K562 (cell line): ENCODE data around the gene FMOD. TPM values are rescaled to one million over a fixed set of nuclear protein-coding genes. Genes with fewer than 3 reads are reported as not detected.

Experiments used
- ATAC-seq: fragments of 200-7000 bp; cut with Tn5 transposase; 3 replicates; pipeline ENCODE4 v1.9.1; 2020; ENCODE audit warnings: moderate library complexity
- BruUV-seq: library from RNA; stranded (reverse); fragments of 400-500 nt; replicated peaks from 2 replicates; lab custom pipeline; 2021; lab: Mats Ljungman, UMichigan
- CTCF ChIA-PET: fragments of 300-600 bp; formaldehyde crosslinking; extraction: SDS; loops from one replicate; lab custom pipeline; 2021; ENCODE audit warnings: low intra/inter-chr PET ratio; lab: Yijun Ruan, JAX
- POLR2A ChIA-PET: fragments of 300-600, 350-650 bp; sonication (Branson Sonifier 250); formaldehyde crosslinking; extraction: SDS; loops from one replicate; lab custom pipeline; 2021; ENCODE audit warnings: antibody characterized with exemption, inconsistent platforms; lab: Yijun Ruan, JAX
- DNase-seq, 4 experiments: peaks; one replicate each; pipeline versions ENCODE4 v3.0.0 to v3.0.0-alpha.2; 2011 to 2018; ENCODE audit warnings: low spot score in 3 of 4, mixed read lengths in 3 of 4; ENCODE audit errors: extremely low read depth in 1 of 4
- FAIRE-seq: peaks from 2 replicates; lab custom pipeline; 2011; peaks lifted over from hg19 to GRCh38; lab: Jason Lieb, UNC
- H2AFZ ChIP-seq: 2 replicates; pipeline ENCODE4 v1.6.0; 2011; ENCODE audit warnings: low read depth, low read length, control low read depth, inconsistent platforms
- H3K27ac ChIP-seq: fragments of 200-600 bp; 3 replicates; pipeline ENCODE4 v1.8.0; 2011; ENCODE audit warnings: low read depth, mild to moderate bottlenecking, control low read depth, inconsistent platforms, low read length, moderate library complexity, mixed read lengths; ENCODE audit errors: extremely low read depth
- H3K27me3 ChIP-seq, 2 experiments: fragments of 300-600 bp in 1 of 2; 2 replicates in 1 of 2; 3 replicates in 1 of 2; pipeline versions ENCODE4 v1.6.0 to v1.8.0; 2011; ENCODE audit warnings: inconsistent platforms in 2 of 2, low read length in 2 of 2, mild to moderate bottlenecking in 1 of 2, mixed read lengths in 1 of 2, moderate library complexity in 1 of 2; ENCODE audit not compliant: control insufficient read depth in 2 of 2, insufficient read depth in 2 of 2
- H3K36me3 ChIP-seq: fragments of 300-600 bp; 3 replicates; pipeline ENCODE4 v1.8.0; 2011; ENCODE audit warnings: mild to moderate bottlenecking, low read length, inconsistent platforms; ENCODE audit not compliant: control insufficient read depth, insufficient read depth
- H3K4me1 ChIP-seq, 2 experiments: fragments of 200-600 bp in 1 of 2; replicated peaks in 1 of 2; 2 replicates in 1 of 2; 3 replicates in 1 of 2; pipeline versions ENCODE4 v1.5.1 to v1.8.0; 2011; ENCODE audit warnings: inconsistent platforms in 2 of 2, low read length in 2 of 2, mild to moderate bottlenecking in 1 of 2, mixed read lengths in 1 of 2, moderate library complexity in 1 of 2; ENCODE audit not compliant: control insufficient read depth in 2 of 2, insufficient read depth in 2 of 2
- H3K4me2 ChIP-seq: 2 replicates; pipeline ENCODE4 v1.6.1; 2011; ENCODE audit warnings: low read length, control low read depth, inconsistent platforms, mixed read lengths; ENCODE audit not compliant: insufficient read depth
- H3K4me3 ChIP-seq: fragments of 200-600 bp; sonication (generic), shearing (Covaris generic); 2 replicates; pipeline ENCODE4 v1.5.1; 2016; ENCODE audit warnings: control low read depth, inconsistent platforms
- H3K79me2 ChIP-seq: fragments of 200-600 bp; 3 replicates; pipeline ENCODE4 v1.8.0; 2011; ENCODE audit warnings: low read length, inconsistent platforms; ENCODE audit not compliant: control insufficient read depth, insufficient read depth
- H3K9ac ChIP-seq, 2 experiments: 2 replicates each; pipeline versions ENCODE4 v1.6.0 to v1.6.1; 2011; ENCODE audit warnings: low read depth in 2 of 2, low read length in 2 of 2, control low read depth in 1 of 2, inconsistent platforms in 1 of 2, mild to moderate bottlenecking in 1 of 2, mixed read lengths in 1 of 2; ENCODE audit not compliant: insufficient read depth in 1 of 2
- H3K9me1 ChIP-seq: one replicate; pipeline ENCODE4 v1.6.0; 2011; ENCODE audit warnings: inconsistent platforms, mild to moderate bottlenecking, low read length, moderate library complexity; ENCODE audit not compliant: control insufficient read depth, insufficient read depth
- H3K9me3 ChIP-seq: replicated peaks from 2 replicates; pipeline ENCODE4 v1.5.1; 2011; ENCODE audit warnings: low read depth, low read length, inconsistent platforms; ENCODE audit not compliant: control insufficient read depth, insufficient read depth
- H4K20me1 ChIP-seq: replicated peaks from 2 replicates; pipeline ENCODE4 v1.6.1; 2011; ENCODE audit warnings: low read length, inconsistent platforms, mixed read lengths; ENCODE audit not compliant: control insufficient read depth, insufficient read depth
- FOXK2 ChIP-seq, 2 experiments: fragments of 450-650 bp; IDR thresholded peaks in 1 of 2; conservative IDR thresholded peaks in 1 of 2; 2 replicates each; pipeline ENCODE4 v1.6.1; 2016; ENCODE audit warnings: low read depth in 2 of 2, mild to moderate bottlenecking in 1 of 2
- JUN ChIP-seq, 2 experiments: sonication (generic) in 1 of 2; formaldehyde crosslinking in 1 of 2; IDR thresholded peaks; 2 replicates each; pipeline versions ENCODE4 v1.6.1 to v1.8.0; 2012 to 2022; ENCODE audit warnings: borderline replicate concordance in 2 of 2, mild to moderate bottlenecking in 2 of 2, improper control_type of control experiment in 1 of 2, low read depth in 1 of 2, low read length in 1 of 2, missing genetic modification reagents in 1 of 2
- KDM2B ChIP-seq: fragments of 250-450 bp; sonication (Bioruptor Pico); IDR thresholded peaks from 2 replicates; pipeline ENCODE4 v1.8.0; 2021; ENCODE audit warnings: mild to moderate bottlenecking, moderate library complexity
- MECOM ChIP-seq: fragments of 250-450 bp; sonication (Bioruptor Pico); IDR thresholded peaks from 2 replicates; pipeline ENCODE4 v1.8.0; 2022; ENCODE audit warnings: inconsistent platforms
- NFIC ChIP-seq: fragments of 450-650 bp; IDR thresholded peaks from 2 replicates; pipeline ENCODE4 v1.6.1; 2017; ENCODE audit warnings: mild to moderate bottlenecking, inconsistent platforms
- NR2C1 ChIP-seq, 2 experiments: fragments of 450-650 bp; IDR thresholded peaks; 2 replicates each; pipeline ENCODE4 v1.6.1; 2017; ENCODE audit warnings: mild to moderate bottlenecking in 2 of 2, antibody characterized with exemption in 1 of 2, inconsistent platforms in 1 of 2, missing compliant biosample characterization in 1 of 2, missing genetic modification characterization in 1 of 2
- RBBP5 ChIP-seq: fragments of 200-600 bp; sonication (generic); IDR thresholded peaks from 2 replicates; pipeline ENCODE4 v1.6.1; 2012; ENCODE audit warnings: borderline replicate concordance, mild to moderate bottlenecking, low read length, control low read depth, inconsistent platforms; ENCODE audit not compliant: insufficient read depth, poor library complexity, severe bottlenecking
- SMAD4 ChIP-seq: fragments of 250-450 bp; sonication (Bioruptor Pico); conservative IDR thresholded peaks from 2 replicates; pipeline ENCODE4 v1.8.0; 2021; ENCODE audit warnings: inconsistent platforms, mild to moderate bottlenecking, moderate library complexity
- XRCC3 ChIP-seq: fragments of 450-650 bp; IDR thresholded peaks from 2 replicates; pipeline ENCODE4 v1.6.1; 2017; ENCODE audit warnings: mild to moderate bottlenecking, moderate library complexity
- ZNF324 ChIP-seq: fragments of 250-450 bp; sonication (Bioruptor Pico); IDR thresholded peaks from 2 replicates; pipeline ENCODE4 v1.4.0; 2020; ENCODE audit warnings: mild to moderate bottlenecking
- ZNF766 ChIP-seq: fragments of 200-800 bp; sonication (Bioruptor generic); conservative IDR thresholded peaks from 2 replicates; pipeline ENCODE4 v1.6.1; 2016; ENCODE audit warnings: missing genetic modification characterization, missing compliant biosample characterization
- WGBS: fragments of 100-300 bp; shearing (Covaris generic); methylation state at CpG from one replicate; pipeline ENCODE4 v1.1.6; 2016; ENCODE audit warnings: low coverage, mixed read lengths; ENCODE audit not compliant: insufficient coverage; ENCODE audit errors: missing lambda C conversion rate; 5-methylcytosine and 5-hydroxymethylcytosine counted together
- in situ Hi-C: fragments of 300-500 bp; cut with MboI; formaldehyde crosslinking; loops from 4 replicates; pipeline ENCODE4 v1.15.0; 2018; ENCODE audit warnings: inconsistent platforms, mixed read lengths
- intact Hi-C: fragments of 100-400 bp; cut with micrococcal nuclease; formaldehyde crosslinking; loops from 2 replicates; pipeline ENCODE4 v1.14.2; 2022
- polyA plus RNA-seq, 8 experiments: library from polyadenylated mRNA; depleted of rRNA in 4 of 8; stranded (reverse) in 5 of 8; unstranded in 3 of 8; fragments of >200 nt; fragmentation: Nextera tagmentation in 2 of 8; fragmentation: Illumina TruSeq in 1 of 8; extraction: Ambion mirVana in 2 of 8; extraction: Trizol in 1 of 8; gene quantifications; 2 replicates each; pipeline versions ENCODE4 v1.2.1 to v1.2.3, GENCODE V29; 2011 to 2014; ENCODE audit warnings: inconsistent platforms in 1 of 8, missing spikeins in 1 of 8
- total RNA-seq, 7 experiments: library from RNA; depleted of rRNA in 6 of 7; stranded (reverse); fragments of >200 nt in 6 of 7; fragmentation: Illumina TruSeq in 2 of 7; extraction: Trizol in 2 of 7; gene quantifications; 2 replicates each; pipeline versions ENCODE4 v1.2.1 to v1.2.3, GENCODE V29; 2011 to 2021; ENCODE audit warnings: low replicate concordance in 1 of 7
- TF ChIP-seq, protein P1 (sequence below): sonication (generic); formaldehyde crosslinking; IDR thresholded peaks from 2 replicates; pipeline ENCODE4 v1.9.0; 2022; ENCODE audit warnings: mild to moderate bottlenecking, missing genetic modification reagents
- TF ChIP-seq, protein P2 (sequence below): fragments of 450-650 bp; formaldehyde crosslinking; IDR thresholded peaks from 2 replicates; pipeline ENCODE4 v1.4.0; 2020; ENCODE audit warnings: mild to moderate bottlenecking, moderate library complexity
- TF ChIP-seq, protein P3 (sequence below): IDR thresholded peaks from 2 replicates; pipeline ENCODE4 v1.6.1; 2011; ENCODE audit warnings: borderline replicate concordance, low read depth, mild to moderate bottlenecking, moderate library complexity, low read length; ENCODE audit not compliant: insufficient read depth, poor library complexity, severe bottlenecking

Gene FMOD
- total and polyA plus RNA-seq, 9 of the 15 experiments (the other 6 are each of a cell fraction or from before 2014, with no cell fraction given): 0.03 to 0.13 (median 0.03) TPM; not detected in 6

DNA sequence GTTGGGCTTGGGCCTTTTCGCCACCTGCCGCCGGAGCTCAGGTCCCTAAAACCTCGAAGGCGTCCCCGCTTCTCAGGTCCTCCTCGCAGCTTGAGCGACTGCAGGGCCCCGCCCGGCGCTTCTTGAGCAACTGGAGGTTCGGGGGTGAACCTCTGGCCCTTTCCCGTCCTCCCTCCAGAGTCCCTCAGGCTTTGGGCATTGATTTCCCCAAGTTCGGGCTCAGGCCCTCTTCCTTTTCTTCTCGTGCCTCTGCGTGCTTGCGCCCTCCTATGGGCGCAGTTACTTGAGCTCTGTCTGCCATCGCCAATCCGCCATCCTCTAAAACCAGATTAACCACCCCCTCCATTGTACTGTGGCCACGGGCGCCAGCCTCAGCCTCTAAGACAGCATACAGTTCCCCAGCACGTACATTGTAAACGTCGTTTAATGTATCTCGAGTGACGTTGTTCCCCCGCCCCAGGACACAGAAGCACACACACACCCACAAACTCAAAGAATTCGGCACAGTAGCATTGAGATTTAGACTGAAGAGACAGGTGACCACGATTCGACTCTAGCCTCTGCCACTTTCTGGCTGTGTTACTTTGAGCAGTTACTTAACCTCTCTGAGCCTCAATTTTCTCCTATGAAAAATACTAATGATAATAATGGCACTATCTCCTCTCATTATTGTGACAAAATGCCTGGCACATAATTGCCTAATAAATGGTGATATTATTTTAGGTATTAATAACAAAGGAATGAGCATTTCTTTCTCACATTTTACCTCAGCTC is 23.1 kb downstream of the FMOD start:
- no TSS peak for BruUV-seq
- CTCF ChIA-PET: interaction anchor here (0.5 to 3.5 kb wide), 6 partner anchors 11 to 476 kb away, joined by 3 to 38 read pairs (median 4); no protein-coding TSS in a partner anchor
- peak; percentile 68 for ATAC-seq
- TF ChIP-seq MECOM (CRISPR knock-in tag): no peak
- TF ChIP-seq SMAD4 (CRISPR knock-in tag): peak; percentile 36; the same call in 1 of the 2 replicates
- TF ChIP-seq NFIC: peak; percentile 31; the same call in 1 of the 2 replicates
- no peak for TF ChIP-seq NR2C1 (IDR thresholded peaks at IDR 0.05)
- TF ChIP-seq NR2C1 (tag; IDR thresholded peaks at IDR 0.05): no peak
- TF ChIP-seq KDM2B (CRISPR knock-in tag): no peak
- TF ChIP-seq, protein P1, sequence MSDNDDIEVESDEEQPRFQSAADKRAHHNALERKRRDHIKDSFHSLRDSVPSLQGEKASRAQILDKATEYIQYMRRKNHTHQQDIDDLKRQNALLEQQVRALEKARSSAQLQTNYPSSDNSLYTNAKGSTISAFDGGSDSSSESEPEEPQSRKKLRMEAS (CRISPR knock-in tag): peak; percentile 70
- no peak for TF ChIP-seq JUN (IDR thresholded peaks at IDR 0.05; ENCODE audit: borderline replicate concordance, low read depth, low read length)
- no peak for TF ChIP-seq JUN (CRISPR knock-in tag; IDR thresholded peaks at IDR 0.05; ENCODE audit: borderline replicate concordance)
- TF ChIP-seq ZNF324 (CRISPR knock-in tag): no peak
- TF ChIP-seq, protein P2, sequence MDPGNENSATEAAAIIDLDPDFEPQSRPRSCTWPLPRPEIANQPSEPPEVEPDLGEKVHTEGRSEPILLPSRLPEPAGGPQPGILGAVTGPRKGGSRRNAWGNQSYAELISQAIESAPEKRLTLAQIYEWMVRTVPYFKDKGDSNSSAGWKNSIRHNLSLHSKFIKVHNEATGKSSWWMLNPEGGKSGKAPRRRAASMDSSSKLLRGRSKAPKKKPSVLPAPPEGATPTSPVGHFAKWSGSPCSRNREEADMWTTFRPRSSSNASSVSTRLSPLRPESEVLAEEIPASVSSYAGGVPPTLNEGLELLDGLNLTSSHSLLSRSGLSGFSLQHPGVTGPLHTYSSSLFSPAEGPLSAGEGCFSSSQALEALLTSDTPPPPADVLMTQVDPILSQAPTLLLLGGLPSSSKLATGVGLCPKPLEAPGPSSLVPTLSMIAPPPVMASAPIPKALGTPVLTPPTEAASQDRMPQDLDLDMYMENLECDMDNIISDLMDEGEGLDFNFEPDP (CRISPR knock-in tag): no peak
- TF ChIP-seq ZNF766: 0 out of 2 replicates have a peak, but pooled peaks have one; percentile 23
- TF ChIP-seq, protein P3, sequence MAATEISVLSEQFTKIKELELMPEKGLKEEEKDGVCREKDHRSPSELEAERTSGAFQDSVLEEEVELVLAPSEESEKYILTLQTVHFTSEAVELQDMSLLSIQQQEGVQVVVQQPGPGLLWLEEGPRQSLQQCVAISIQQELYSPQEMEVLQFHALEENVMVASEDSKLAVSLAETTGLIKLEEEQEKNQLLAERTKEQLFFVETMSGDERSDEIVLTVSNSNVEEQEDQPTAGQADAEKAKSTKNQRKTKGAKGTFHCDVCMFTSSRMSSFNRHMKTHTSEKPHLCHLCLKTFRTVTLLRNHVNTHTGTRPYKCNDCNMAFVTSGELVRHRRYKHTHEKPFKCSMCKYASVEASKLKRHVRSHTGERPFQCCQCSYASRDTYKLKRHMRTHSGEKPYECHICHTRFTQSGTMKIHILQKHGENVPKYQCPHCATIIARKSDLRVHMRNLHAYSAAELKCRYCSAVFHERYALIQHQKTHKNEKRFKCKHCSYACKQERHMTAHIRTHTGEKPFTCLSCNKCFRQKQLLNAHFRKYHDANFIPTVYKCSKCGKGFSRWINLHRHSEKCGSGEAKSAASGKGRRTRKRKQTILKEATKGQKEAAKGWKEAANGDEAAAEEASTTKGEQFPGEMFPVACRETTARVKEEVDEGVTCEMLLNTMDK: peak; percentile 42
- TF ChIP-seq RBBP5: no peak
- TF ChIP-seq FOXK2 (conservative IDR thresholded peaks at IDR 0.05 in 1 of 2, IDR thresholded peaks at IDR 0.05 in 1 of 2; ENCODE audit: low read depth in 2 of 2): no peak
- no peak for TF ChIP-seq XRCC3

More for the DNA sequence above, 23.1 kb downstream of the FMOD start:
- 3% methylated on average over 30 of the region's 31 CpGs for WGBS
- in situ Hi-C loops (no loop called here), intact Hi-C loops (loop anchor here (1.0 kb wide), 2 partner anchors 22 to 55 kb away; no protein-coding TSS in a partner anchor)
- Histone ChIP-seq H3K36me3 (no peaks in the 10 kb centered on the region), H2AFZ (peak overlapping the region; percentile 87), H4K20me1 (no peaks in the 10 kb centered on the region), H3K27ac (peak overlapping the region; percentile 14; the same call in 1 of the 3 replicates), H3K27me3 (peaks cover 10 to 27% of the 10 kb centered on the region in 2 experiments; a peak in 4 of 5 replicates), H3K4me3 (peak overlapping the region; percentile 41), H3K9me1 (no peaks in the 10 kb centered on the region), H3K4me2 (peak overlapping the region; percentile 74), H3K9me3 (no peaks in the 10 kb centered on the region), H3K9ac (peak overlapping the region; percentile 21 to 86; a peak in 3 of 4 replicates), H3K79me2 (no peaks in the 10 kb centered on the region), H3K4me1 (peaks cover 24 to 25% of the 10 kb centered on the region in 2 experiments; a peak in 4 of 5 replicates)
- FAIRE-seq (no peak), DNase-seq (peak; percentile 67 to 78 (median 74))
- POLR2A ChIA-PET: interaction anchor here (0.5 to 9.3 kb wide), 14 partner anchors 11 to 1086 kb away, joined by 3 to 117 read pairs (median 4); partner anchors contain the start of gene BTG2
